Left ventricle myocardium inferior (tissue), 1 donor: ENCODE data around the gene NPAS4. TPM values are rescaled to one million over a fixed set of nuclear protein-coding genes. Genes with fewer than 3 reads are reported as not detected.

Experiments
- DNase-seq: peaks from one replicate; pipeline ENCODE4 v3.0.0-alpha.2; 2020
- H3K27ac ChIP-seq: fragments of 200-600 bp; replicated peaks from 2 replicates; pipeline ENCODE4 v1.8.0; 2021
- H3K27me3 ChIP-seq: fragments of 200-600 bp; 2 replicates; pipeline ENCODE4 v1.8.0; 2021; ENCODE audit warnings: low read depth
- H3K36me3 ChIP-seq: fragments of 200-600 bp; 2 replicates; pipeline ENCODE4 v1.8.0; 2021
- H3K4me1 ChIP-seq: fragments of 200-600 bp; 2 replicates; pipeline ENCODE4 v1.8.0; 2021
- H3K4me3 ChIP-seq: fragments of 200-600 bp; 2 replicates; pipeline ENCODE4 v1.8.0; 2021; ENCODE audit warnings: mild to moderate bottlenecking, moderate library complexity
- H3K9me3 ChIP-seq: fragments of 200-600 bp; replicated peaks from 2 replicates; pipeline ENCODE4 v1.8.0; 2021
- CTCF ChIP-seq: fragments of 200-600 bp; IDR thresholded peaks from 2 replicates; pipeline ENCODE4 v1.8.0; 2021; ENCODE audit warnings: antibody characterized with exemption, mild to moderate bottlenecking, borderline replicate concordance
- intact Hi-C: fragments of 100-400 bp; cut with micrococcal nuclease; formaldehyde crosslinking; loops from one replicate; pipeline ENCODE4 v1.11.0; 2022
- total RNA-seq: library from RNA; stranded (reverse); fragmentation: NEBNext Ultra II Directional; extraction: Animal tissue kit (Norgen Biotek cat#: 25700); gene quantifications from one replicate; pipeline ENCODE4 v1.2.1, GENCODE V29; 2021
- donor health status: DM: no; HTN: yes; CAD: no; lungs with severe emphysema.

The NPAS4 gene
- total RNA-seq, 1 donor from 2014 or later: not detected

GRCh38 chr11:66418986-66419308 is 1.9 kb upstream of the NPAS4 start:
- no peak for TF ChIP-seq CTCF
- Histone ChIP-seq H3K36me3 (no peaks in the 10 kb centered on the region), H3K9me3 (peaks cover 5% of the 10 kb centered on the region), H3K27ac (no peak overlapping the region), H3K27me3 (peaks cover 45% of the 10 kb centered on the region), H3K4me3 (no peak overlapping the region), H3K4me1 (peaks cover 53% of the 10 kb centered on the region)
- DNase-seq: no peak
- intact Hi-C loops: no loop called here

GRCh38 chr11:66419825-66420224 is 1.0 kb upstream of the NPAS4 start:
- DNase-seq: no peak
- Histone ChIP-seq H3K9me3 (peaks cover 5% of the 10 kb centered on the region), H3K4me3 (no peak overlapping the region), H3K27me3 (peaks cover 37% of the 10 kb centered on the region), H3K36me3 (no peaks in the 10 kb centered on the region), H3K4me1 (peaks cover 53% of the 10 kb centered on the region), H3K27ac (no peak overlapping the region)
- TF ChIP-seq CTCF: no peak
- intact Hi-C loops: no loop called here

GRCh38 chr11:66421492-66422205 is 814 bp downstream of the NPAS4 start:
- Histone ChIP-seq H3K36me3 (no peaks in the 10 kb centered on the region), H3K4me3 (no peak overlapping the region), H3K27me3 (peaks cover 36% of the 10 kb centered on the region), H3K27ac (no peak overlapping the region), H3K4me1 (peaks cover 44% of the 10 kb centered on the region), H3K9me3 (peaks cover 5% of the 10 kb centered on the region)
- intact Hi-C loops: no loop called here
- peak; percentile 87 for DNase-seq
- TF ChIP-seq CTCF: no peak

GRCh38 chr11:66426314-66426713 is 5.5 kb downstream of the NPAS4 start:
- no peaks in the 10 kb centered on the region for H3K36me3 ChIP-seq
- H3K4me1 ChIP-seq: peaks cover 2% of the 10 kb centered on the region
- intact Hi-C loops: no loop called here

GRCh38 chr11:66428933-66429332 is 8.1 kb downstream of the NPAS4 start:
- H3K36me3 ChIP-seq: peaks cover 14% of the 10 kb centered on the region
- H3K27ac ChIP-seq: no peak overlapping the region
- intact Hi-C loops: no loop called here
- H3K4me1 ChIP-seq: no peaks in the 10 kb centered on the region
- TF ChIP-seq CTCF: no peak
- H3K4me3 ChIP-seq: no peak overlapping the region
- no peak for DNase-seq
- H3K27me3 ChIP-seq: peaks cover 11% of the 10 kb centered on the region
- H3K9me3 ChIP-seq: no peaks in the 10 kb centered on the region

More at GRCh38 chr11:66426314-66426713, 5.5 kb downstream of the NPAS4 start:
- peaks cover 5% of the 10 kb centered on the region for H3K9me3 ChIP-seq
- H3K27ac ChIP-seq: no peak overlapping the region
- H3K27me3 ChIP-seq: peaks cover 11% of the 10 kb centered on the region
- TF ChIP-seq CTCF: no peak
- no peak overlapping the region for H3K4me3 ChIP-seq
- no peak for DNase-seq
